T-helper 17 cell (primary cell): ENCODE data around the gene DCST1. TPM values are rescaled to one million over a fixed set of nuclear protein-coding genes. Genes with fewer than 3 reads are reported as not detected.

Source experiments
- ATAC-seq: fragments of 150-1000 bp; cut with Tn5 transposase; 2 replicates; pipeline ENCODE4 v1.10.0; 2021; ENCODE audit warnings: mild to moderate bottlenecking, moderate library complexity
- DNase-seq, 3 donors: peaks; one replicate each; pipeline versions ENCODE4 v3.0.0 to v3.0.0-alpha.2; 2020 to 2021
- H3K9me3 ChIP-seq: one replicate; pipeline ENCODE4 v1.7.0; 2013; ENCODE audit warnings: low read length, mild to moderate bottlenecking; ENCODE audit not compliant: control insufficient read depth, poor library complexity, severe bottlenecking
- H3K27ac Mint-ChIP-seq: one replicate; pipeline ENCODE4 v1.8.0; 2022; ENCODE audit warnings: mild to moderate bottlenecking, moderate library complexity, mixed read lengths
- H3K27me3 Mint-ChIP-seq: one replicate; pipeline ENCODE4 v1.8.0; 2022; ENCODE audit warnings: mixed read lengths
- H3K36me3 Mint-ChIP-seq: one replicate; pipeline ENCODE4 v1.8.0; 2022; ENCODE audit warnings: low read depth, mixed read lengths
- H3K4me1 Mint-ChIP-seq: one replicate; pipeline ENCODE4 v1.8.0; 2022; ENCODE audit warnings: mild to moderate bottlenecking, mixed read lengths
- H3K4me3 Mint-ChIP-seq: one replicate; pipeline ENCODE4 v1.8.0; 2022; ENCODE audit warnings: mild to moderate bottlenecking, moderate library complexity, mixed read lengths
- total RNA-seq, 4 donors: library from RNA in 2 of 4; stranded (reverse) in 2 of 4; gene quantifications; one replicate each; pipeline ENCODE4 v1.2.3 and lab custom pipeline; 2022 to 2026

DCST1 gene
- total RNA-seq, 2 donors from 2014 or later, result 0.23 to 0.57 TPM

DNA sequence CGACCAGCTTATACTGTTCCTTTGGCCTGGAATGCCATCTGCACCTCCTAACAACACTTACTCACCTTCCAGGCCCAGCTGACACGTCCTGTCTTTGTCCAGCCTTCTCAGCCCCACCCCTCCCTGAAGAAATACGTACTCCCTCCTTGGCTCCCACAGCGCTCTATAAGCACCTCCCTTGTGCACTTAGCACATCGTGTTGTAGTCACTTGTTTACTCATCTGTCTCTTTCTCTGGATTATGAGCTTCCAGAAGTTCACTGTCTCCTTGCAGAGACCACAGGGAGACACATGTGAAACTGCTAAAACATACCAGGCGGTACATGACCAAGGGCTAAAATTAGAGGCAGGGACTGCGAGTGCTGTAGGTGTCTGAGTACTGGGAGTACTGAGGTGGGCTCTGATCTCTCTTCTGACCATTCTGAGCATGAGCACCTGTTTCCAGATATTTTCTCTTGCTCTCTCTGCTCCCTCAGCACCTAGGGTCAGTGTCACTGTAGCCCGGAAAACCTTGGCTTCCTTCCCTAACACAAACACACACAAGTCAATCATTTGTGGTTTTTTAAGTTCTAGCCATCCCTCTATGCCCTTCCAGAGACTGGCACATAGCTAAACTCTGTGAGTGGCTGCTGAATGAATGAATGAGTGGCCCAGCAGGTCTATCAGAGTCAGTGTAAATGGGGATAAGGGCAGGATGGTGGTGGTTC lies 5.1 kb downstream of the DCST1 start:
- no peak for ATAC-seq
- H3K36me3 Mint-ChIP-seq, result no peaks in the 10 kb centered on the region
- peak overlapping the region; percentile 45 for H3K27ac Mint-ChIP-seq

GRCh38 chr1:155039308-155039669 lies 5.7 kb downstream of the DCST1 start:
- no peak overlapping the region for H3K4me3 Mint-ChIP-seq

More for the DNA sequence above, 5.1 kb downstream of the DCST1 start:
- H3K27me3 Mint-ChIP-seq, result peaks cover 4% of the 10 kb centered on the region
- no peak for DNase-seq
- H3K4me3 Mint-ChIP-seq, result no peak overlapping the region
- peaks cover 6% of the 10 kb centered on the region for H3K4me1 Mint-ChIP-seq
- no peaks in the 10 kb centered on the region for H3K9me3 ChIP-seq

GRCh38 chr1:155040358-155041093 lies 6.9 kb downstream of the DCST1 start:
- H3K27me3 Mint-ChIP-seq, result peaks cover 4% of the 10 kb centered on the region
- DNase-seq (no peak), ATAC-seq (no peak)
- H3K36me3 Mint-ChIP-seq, result no peaks in the 10 kb centered on the region
- H3K9me3 ChIP-seq, result no peaks in the 10 kb centered on the region
- H3K4me1 Mint-ChIP-seq, result peaks cover 10% of the 10 kb centered on the region
- no peak overlapping the region for H3K27ac Mint-ChIP-seq
- H3K4me3 Mint-ChIP-seq, result no peak overlapping the region

More at GRCh38 chr1:155039308-155039669, 5.7 kb downstream of the DCST1 start:
- ATAC-seq (no peak), DNase-seq (no peak)
- H3K27ac Mint-ChIP-seq, result no peak overlapping the region
- H3K36me3 Mint-ChIP-seq, result no peaks in the 10 kb centered on the region
- peaks cover 4% of the 10 kb centered on the region for H3K27me3 Mint-ChIP-seq
- H3K4me1 Mint-ChIP-seq, result peaks cover 6% of the 10 kb centered on the region
- no peaks in the 10 kb centered on the region for H3K9me3 ChIP-seq

GRCh38 chr1:155042789-155043188 lies 9.2 kb downstream of the DCST1 start:
- no peaks in the 10 kb centered on the region for H3K36me3 Mint-ChIP-seq
- DNase-seq (no peak), ATAC-seq (no peak)
- no peak overlapping the region for H3K27ac Mint-ChIP-seq
- peaks cover 10% of the 10 kb centered on the region for H3K4me1 Mint-ChIP-seq
- H3K9me3 ChIP-seq, result no peaks in the 10 kb centered on the region
- H3K27me3 Mint-ChIP-seq, result peaks cover 2% of the 10 kb centered on the region
- no peak overlapping the region for H3K4me3 Mint-ChIP-seq

DNA sequence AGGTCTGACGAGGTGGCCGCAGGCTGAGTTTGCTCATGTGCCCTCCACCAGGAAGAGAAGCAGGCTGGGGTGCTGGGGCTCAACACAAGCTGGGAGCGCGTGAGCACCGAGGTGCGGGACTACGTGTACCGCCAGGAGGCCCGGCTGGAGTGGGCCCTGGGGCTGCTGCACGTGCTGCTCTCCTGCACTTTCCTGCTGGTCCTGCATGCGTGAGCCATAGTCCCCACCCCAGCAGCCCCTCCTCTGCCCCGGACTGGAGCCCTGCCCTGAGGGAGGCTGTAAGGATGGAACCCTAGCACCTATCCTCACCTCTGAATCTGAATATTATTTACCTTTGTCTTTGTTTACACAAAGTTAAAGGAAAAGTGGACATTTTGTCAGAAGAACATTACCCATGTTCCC lies 9.7 kb downstream of the DCST1 start:
- Mint-ChIP-seq H3K36me3 (no peaks in the 10 kb centered on the region), H3K27ac (no peak overlapping the region), H3K4me3 (no peak overlapping the region), H3K27me3 (no peaks in the 10 kb centered on the region), H3K4me1 (peaks cover 10% of the 10 kb centered on the region)
- DNase-seq (no peak), ATAC-seq (no peak)
- H3K9me3 ChIP-seq, result no peaks in the 10 kb centered on the region

DNA sequence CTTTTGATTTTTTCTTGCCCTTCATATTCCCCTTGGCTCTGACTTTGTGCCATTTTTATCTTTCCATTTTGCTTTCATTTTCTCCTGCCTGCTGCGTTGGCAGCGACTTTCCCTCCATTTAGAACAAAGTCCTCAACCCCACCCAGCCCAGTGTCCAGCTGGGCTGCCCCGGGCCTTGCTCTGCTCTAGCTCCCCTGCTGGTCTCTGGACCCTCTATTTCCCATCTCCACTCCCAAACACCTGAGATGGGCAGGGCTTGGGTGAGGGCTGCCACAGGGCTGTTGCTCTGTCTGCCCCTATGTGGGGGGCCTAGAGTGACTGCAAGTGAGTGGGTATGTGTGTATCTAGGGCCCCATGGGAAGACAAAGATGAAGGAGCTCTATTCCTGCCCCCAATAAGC lies 10.2 kb downstream of the DCST1 start:
- Mint-ChIP-seq H3K27ac (no peak overlapping the region), H3K27me3 (no peaks in the 10 kb centered on the region), H3K4me1 (peaks cover 7% of the 10 kb centered on the region), H3K4me3 (no peak overlapping the region), H3K36me3 (no peaks in the 10 kb centered on the region)
- no peak for ATAC-seq
- no peaks in the 10 kb centered on the region for H3K9me3 ChIP-seq
- no peak for DNase-seq

DNA sequence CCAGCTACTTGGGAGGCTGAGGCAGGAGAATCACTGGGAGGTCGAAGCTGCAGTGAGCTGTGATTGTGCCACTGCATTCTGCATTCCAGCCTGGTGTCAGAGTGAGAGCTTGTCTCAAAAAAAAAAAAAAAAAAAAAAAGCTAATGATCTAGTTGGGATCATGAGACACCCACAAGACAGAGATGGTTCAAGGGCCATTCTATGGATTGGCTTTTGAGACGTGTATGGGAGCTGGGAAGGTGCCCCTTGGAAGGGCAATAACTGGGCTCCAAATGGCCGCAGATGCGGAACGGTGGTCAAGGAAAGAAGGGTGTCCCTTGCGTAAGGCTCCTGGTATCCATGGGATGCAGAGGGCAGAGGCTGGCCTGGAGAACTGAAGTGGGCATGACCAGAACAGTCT lies 10.7 kb downstream of the DCST1 start:
- ATAC-seq (no peak), DNase-seq (no peak)
- H3K4me1 Mint-ChIP-seq, result peaks cover 7% of the 10 kb centered on the region
- no peak overlapping the region for H3K27ac Mint-ChIP-seq
- H3K27me3 Mint-ChIP-seq, result no peaks in the 10 kb centered on the region
- no peaks in the 10 kb centered on the region for H3K9me3 ChIP-seq
- no peaks in the 10 kb centered on the region for H3K36me3 Mint-ChIP-seq
- peak overlapping the region; percentile 25 for H3K4me3 Mint-ChIP-seq

GRCh38 chr1:155044812-155045657 lies 11.4 kb downstream of the DCST1 start:
- Mint-ChIP-seq H3K4me3 (no peak overlapping the region), H3K27ac (no peak overlapping the region), H3K4me1 (peaks cover 10% of the 10 kb centered on the region), H3K36me3 (no peaks in the 10 kb centered on the region), H3K27me3 (no peaks in the 10 kb centered on the region)
- peak; percentile 90 for ATAC-seq
- DNase-seq, result peak; percentile 32 to 42 (median 35)
- no peaks in the 10 kb centered on the region for H3K9me3 ChIP-seq

- Mint-ChIP-seq H3K27ac (no peak overlapping the region), H3K4me3 (no peak overlapping the region), H3K36me3 (no peaks in the 10 kb centered on the region), H3K27me3 (no peaks in the 10 kb centered on the region), H3K4me1 (peaks cover 34% of the 10 kb centered on the region)
- no peak for ATAC-seq
- H3K9me3 ChIP-seq, result no peaks in the 10 kb centered on the region
- no peak for DNase-seq
Measured at GRCh38 chr1:155048449-155049334, 15.1 kb downstream of the DCST1 start.

GRCh38 chr1:155049651-155050559 lies 16.3 kb downstream of the DCST1 start:
- Mint-ChIP-seq H3K4me3 (peak overlapping the region; percentile 91), H3K4me1 (peaks cover 30% of the 10 kb centered on the region), H3K27me3 (no peaks in the 10 kb centered on the region), H3K27ac (no peak overlapping the region), H3K36me3 (no peaks in the 10 kb centered on the region)
- DNase-seq (no peak), ATAC-seq (no peak)
- no peaks in the 10 kb centered on the region for H3K9me3 ChIP-seq

DNA sequence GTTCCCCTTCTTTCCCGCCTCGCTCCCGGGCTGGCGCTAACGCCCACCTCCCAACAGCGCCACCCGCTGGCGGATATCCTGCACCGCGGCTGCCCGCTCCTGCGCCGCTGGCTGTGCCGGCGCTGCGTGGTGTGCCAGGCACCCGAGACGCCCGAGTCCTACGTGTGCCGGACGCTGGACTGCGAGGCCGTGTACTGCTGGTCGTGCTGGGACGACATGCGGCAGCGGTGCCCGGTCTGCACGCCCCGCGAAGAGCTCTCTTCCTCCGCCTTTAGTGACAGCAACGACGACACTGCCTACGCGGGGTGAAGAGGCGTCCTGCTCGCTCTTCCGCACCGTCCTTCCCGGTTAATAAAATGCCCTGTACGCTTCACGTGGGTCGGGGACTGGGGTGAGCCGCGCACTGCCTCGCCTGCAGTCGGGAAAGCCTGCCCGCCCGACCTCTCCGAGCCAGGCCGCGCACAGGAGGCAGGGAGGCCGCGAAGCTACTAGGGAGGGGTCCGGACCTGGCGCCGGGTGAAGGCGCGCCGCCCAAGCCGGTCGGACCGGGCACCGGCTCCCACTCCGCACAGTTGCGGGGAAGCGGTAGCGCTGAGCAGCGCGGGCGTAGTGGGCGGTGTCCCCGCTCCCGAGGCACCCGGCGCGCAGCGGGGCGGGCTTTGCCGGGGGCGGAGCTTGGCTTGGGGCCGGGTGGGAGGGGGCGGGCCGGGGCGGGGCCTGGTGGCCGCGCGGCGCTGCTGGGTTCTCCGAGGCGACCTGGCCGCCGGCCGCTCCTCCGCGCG lies 17.1 kb downstream of the DCST1 start, which contains the start of gene ADAM15:
ADAM15 (plus strand) TSS at position 757 of the 782 bp plus-strand sequence. CDS start 71 bp downstream, outside the sequence.
- no peaks in the 10 kb centered on the region for H3K9me3 ChIP-seq
- no peaks in the 10 kb centered on the region for H3K27me3 Mint-ChIP-seq
- peak within 1 kb of the TSS; percentile 91 for H3K4me3 Mint-ChIP-seq
- no peaks in the 10 kb centered on the region for H3K36me3 Mint-ChIP-seq
- DNase-seq, result peak; percentile 81 to 84 (median 82)
- peak; percentile 84 for ATAC-seq
- H3K27ac Mint-ChIP-seq, result peak within 1 kb of the TSS; percentile 70
- peaks cover 27% of the 10 kb centered on the region for H3K4me1 Mint-ChIP-seq
